T-helper 9 cell (primary cell): ENCODE measurements around the gene DGCR6L.
"Not testable (repeated sequence)": the region's sequence is repeated elsewhere in the genome, so short reads cannot be mapped to it uniquely, and the experiment has no call there.

Experiments used
- DNase-seq: peaks from one replicate; pipeline ENCODE4 v3.0.0-alpha.2; 2020

Gene DGCR6L

DNA sequence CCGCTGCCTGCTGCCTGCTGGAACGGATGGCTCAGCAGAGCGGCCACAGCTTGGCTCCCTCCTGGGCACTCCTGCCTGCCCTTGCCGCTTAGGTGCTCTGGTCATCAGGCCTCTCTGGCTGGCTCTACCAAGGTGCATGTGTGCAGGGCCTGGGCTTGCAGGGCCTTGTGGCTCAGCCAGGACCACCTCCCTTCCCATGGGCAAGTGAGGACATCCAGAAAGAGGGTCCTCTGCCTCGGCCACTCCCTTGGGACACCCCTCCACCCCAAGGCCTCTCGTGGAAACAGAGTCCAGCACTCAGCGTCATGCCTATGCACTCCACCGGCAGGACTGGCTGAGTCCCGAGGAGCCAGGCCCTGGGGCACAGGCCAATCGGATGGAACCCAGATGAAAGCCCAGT is 45.5 kb downstream of the DGCR6L start:
- DNase-seq: not testable (repeated sequence)

GRCh38 chr22:20273758-20274181 is 46.1 kb downstream of the DGCR6L start:
- no peak for DNase-seq

- DNase-seq: no peak
Measured at GRCh38 chr22:20272700-20273099, 47.2 kb downstream of the DGCR6L start.

DNA sequence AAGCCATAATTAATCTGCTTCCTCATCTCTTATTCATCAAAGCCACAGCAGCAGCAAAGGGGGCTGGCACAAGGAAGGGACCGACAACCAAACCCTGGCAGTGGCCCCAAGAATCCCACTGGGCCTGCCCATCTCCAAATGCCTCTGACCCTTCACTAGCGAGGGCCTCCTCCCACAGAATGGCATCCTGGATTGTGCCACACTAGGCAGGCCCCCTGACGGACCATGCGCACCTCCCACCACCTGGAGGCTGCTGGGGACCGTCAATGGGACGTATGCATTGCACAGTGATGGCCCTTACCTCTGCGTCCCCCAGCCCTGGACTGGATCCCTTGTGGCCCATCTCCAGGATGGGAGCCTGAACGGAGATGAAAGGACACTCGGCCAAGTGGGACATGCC is 47.7 kb downstream of the DGCR6L start:
- no peak for DNase-seq

GRCh38 chr22:20271114-20271994 is 48.5 kb downstream of the DGCR6L start:
- DNase-seq: no peak

- not testable (repeated sequence) for DNase-seq
Measured at GRCh38 chr22:20270190-20271113, 49.4 kb downstream of the DGCR6L start.

- DNase-seq: not testable (repeated sequence)
Measured at GRCh38 chr22:20269673-20270072, 50.2 kb downstream of the DGCR6L start.

- DNase-seq: not testable (repeated sequence)
Measured at GRCh38 chr22:20269201-20269600, 50.7 kb downstream of the DGCR6L start.

DNA sequence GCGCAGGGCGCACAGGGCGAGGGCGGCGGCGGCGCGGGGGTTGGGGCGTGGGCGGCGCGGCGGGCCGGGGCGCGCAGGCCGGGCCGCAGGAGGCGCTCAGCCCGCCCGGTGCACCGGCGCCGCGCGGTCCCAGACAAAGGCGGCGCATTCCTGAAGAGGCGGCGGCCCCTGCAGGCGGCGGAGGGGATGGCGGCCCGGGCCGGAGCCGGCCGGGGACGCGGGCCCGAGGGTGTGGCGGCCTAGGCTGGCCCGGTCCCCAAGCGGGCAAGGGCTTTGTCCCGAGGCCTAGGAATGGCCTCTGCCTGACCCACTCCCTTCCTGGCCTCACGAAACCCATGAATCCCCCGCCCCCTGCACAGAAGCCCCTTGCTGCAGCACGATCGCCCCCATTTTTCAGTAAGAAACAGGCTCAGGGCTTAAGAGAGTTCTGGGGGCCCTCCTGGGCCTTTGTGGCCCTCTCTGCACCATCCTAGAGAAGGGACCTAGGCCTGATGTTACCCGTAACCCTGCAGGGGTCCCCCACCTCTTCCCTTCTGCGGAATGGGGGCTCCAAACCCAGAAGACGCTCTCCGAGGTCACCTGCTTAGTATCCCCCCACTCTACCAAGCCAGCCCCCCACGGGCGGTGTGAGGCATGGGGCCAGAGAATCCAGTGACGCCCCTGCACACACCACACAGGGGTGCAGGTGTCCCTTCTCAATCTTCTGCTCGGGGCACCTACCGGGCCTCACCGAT is 51.4 kb downstream of the DGCR6L start, which contains the start of gene RTN4R:
RTN4R (minus strand) TSS at position 40 of the 734 bp plus-strand sequence. CDS start 226 bp downstream, outside the sequence.
- DNase-seq: peak; percentile 55

- no peak for DNase-seq
Measured at GRCh38 chr22:20267441-20268278, 52.2 kb downstream of the DGCR6L start.

GRCh38 chr22:20266667-20267440 is 53.0 kb downstream of the DGCR6L start:
- DNase-seq: not testable (repeated sequence)

GRCh38 chr22:20265772-20266666 is 53.8 kb downstream of the DGCR6L start:
- not testable (repeated sequence) for DNase-seq

GRCh38 chr22:20264614-20265452 is 55.0 kb downstream of the DGCR6L start:
- no peak for DNase-seq
